ENCODE measurements around the gene STK16.

Gene STK16

GRCh38 chr2:219273937-219274336, 28.7 kb downstream of the STK16 start:
- H3K9me3 ChIP-seq (ENCODE audit: control insufficient read depth, insufficient read depth, low read length): no peaks in the 10 kb centered on the region
- no peak overlapping the region for H3K4me3 ChIP-seq (ENCODE audit: low read depth, low read length)
- no peaks in the 10 kb centered on the region for H3K36me3 ChIP-seq (ENCODE audit: control insufficient read depth, insufficient read depth, low read length)
- H3K9ac ChIP-seq (ENCODE audit: low read depth, low read length): no peak overlapping the region
- H3K4me1 ChIP-seq (ENCODE audit: control insufficient read depth, insufficient read depth, low read length): peaks cover 24% of the 10 kb centered on the region
- peak overlapping the region; percentile 81 for H3K27ac ChIP-seq (ENCODE audit: low read depth, low read length)
- H3K27me3 ChIP-seq (ENCODE audit: control insufficient read depth, insufficient read depth, low read length): peaks cover 4% of the 10 kb centered on the region; the same call in 1 of the 2 replicates

- peaks cover 24% of the 10 kb centered on the region for H3K4me1 ChIP-seq (ENCODE audit: control insufficient read depth, insufficient read depth, low read length)
- H3K27ac ChIP-seq (ENCODE audit: low read depth, low read length): peak overlapping the region; percentile 81
- H3K4me3 ChIP-seq (ENCODE audit: low read depth, low read length): no peak overlapping the region
- no peaks in the 10 kb centered on the region for H3K9me3 ChIP-seq (ENCODE audit: control insufficient read depth, insufficient read depth, low read length)
- no peak overlapping the region for H3K9ac ChIP-seq (ENCODE audit: low read depth, low read length)
- peaks cover 4% of the 10 kb centered on the region; the same call in 1 of the 2 replicates for H3K27me3 ChIP-seq (ENCODE audit: control insufficient read depth, insufficient read depth, low read length)
- H3K36me3 ChIP-seq (ENCODE audit: control insufficient read depth, insufficient read depth, low read length): no peaks in the 10 kb centered on the region
Observed at GRCh38 chr2:219274361-219274921, 29.2 kb downstream of the STK16 start.

- peaks cover 17% of the 10 kb centered on the region for H3K36me3 ChIP-seq (ENCODE audit: control insufficient read depth, insufficient read depth, low read length)
- H3K27me3 ChIP-seq (ENCODE audit: control insufficient read depth, insufficient read depth, low read length): no peaks in the 10 kb centered on the region
- H3K9ac ChIP-seq (ENCODE audit: low read depth, low read length): no peak overlapping the region
- peaks cover 29% of the 10 kb centered on the region for H3K4me1 ChIP-seq (ENCODE audit: control insufficient read depth, insufficient read depth, low read length)
- H3K9me3 ChIP-seq (ENCODE audit: control insufficient read depth, insufficient read depth, low read length): no peaks in the 10 kb centered on the region
- peak overlapping the region; percentile 58 for H3K4me3 ChIP-seq (ENCODE audit: low read depth, low read length)
- H3K27ac ChIP-seq (ENCODE audit: low read depth, low read length): peak overlapping the region; percentile 89
Observed at GRCh38 chr2:219277703-219278654, 32.7 kb downstream of the STK16 start.

- Histone ChIP-seq H3K4me3 (ENCODE audit: low read depth, low read length) (peak overlapping the region; percentile 58), H3K9me3 (ENCODE audit: control insufficient read depth, insufficient read depth, low read length) (no peaks in the 10 kb centered on the region), H3K4me1 (ENCODE audit: control insufficient read depth, insufficient read depth, low read length) (peaks cover 29% of the 10 kb centered on the region), H3K27ac (ENCODE audit: low read depth, low read length) (peak overlapping the region; percentile 89), H3K36me3 (ENCODE audit: control insufficient read depth, insufficient read depth, low read length) (peaks cover 24% of the 10 kb centered on the region), H3K27me3 (ENCODE audit: control insufficient read depth, insufficient read depth, low read length) (no peaks in the 10 kb centered on the region), H3K9ac (ENCODE audit: low read depth, low read length) (no peak overlapping the region)
Observed at GRCh38 chr2:219278655-219279150, 33.4 kb downstream of the STK16 start.

GRCh38 chr2:219279151-219279915, 34.1 kb downstream of the STK16 start, which contains the start of gene DNAJB2:
TSS of gene DNAJB2 (plus strand) at chr2:219279366. CDS start at chr2:219279834, 468 bp downstream.
- peak within 1 kb of the TSS; percentile 52 for H3K9ac ChIP-seq (ENCODE audit: low read depth, low read length)
- H3K27ac ChIP-seq (ENCODE audit: low read depth, low read length): peak within 1 kb of the TSS; percentile 89
- H3K4me1 ChIP-seq (ENCODE audit: control insufficient read depth, insufficient read depth, low read length): peaks cover 26% of the 10 kb centered on the region
- peak within 1 kb of the TSS; percentile 63 for H3K4me3 ChIP-seq (ENCODE audit: low read depth, low read length)
- H3K27me3 ChIP-seq (ENCODE audit: control insufficient read depth, insufficient read depth, low read length): no peaks in the 10 kb centered on the region
- H3K9me3 ChIP-seq (ENCODE audit: control insufficient read depth, insufficient read depth, low read length): no peaks in the 10 kb centered on the region
- peaks cover 24% of the 10 kb centered on the region for H3K36me3 ChIP-seq (ENCODE audit: control insufficient read depth, insufficient read depth, low read length)

- peak overlapping the region; percentile 89 for H3K27ac ChIP-seq (ENCODE audit: low read depth, low read length)
- peaks cover 29% of the 10 kb centered on the region for H3K36me3 ChIP-seq (ENCODE audit: control insufficient read depth, insufficient read depth, low read length)
- peak overlapping the region; percentile 52; the same call in 1 of the 2 replicates for H3K9ac ChIP-seq (ENCODE audit: low read depth, low read length)
- peak overlapping the region; percentile 63 for H3K4me3 ChIP-seq (ENCODE audit: low read depth, low read length)
- no peaks in the 10 kb centered on the region for H3K9me3 ChIP-seq (ENCODE audit: control insufficient read depth, insufficient read depth, low read length)
- no peaks in the 10 kb centered on the region for H3K27me3 ChIP-seq (ENCODE audit: control insufficient read depth, insufficient read depth, low read length)
- peaks cover 23% of the 10 kb centered on the region for H3K4me1 ChIP-seq (ENCODE audit: control insufficient read depth, insufficient read depth, low read length)
Observed at GRCh38 chr2:219279916-219280516, 34.7 kb downstream of the STK16 start.

GRCh38 chr2:219280651-219281050, 35.4 kb downstream of the STK16 start:
- no peak overlapping the region for H3K9ac ChIP-seq (ENCODE audit: low read depth, low read length)
- no peak overlapping the region for H3K27ac ChIP-seq (ENCODE audit: low read depth, low read length)
- no peaks in the 10 kb centered on the region for H3K9me3 ChIP-seq (ENCODE audit: control insufficient read depth, insufficient read depth, low read length)
- peaks cover 31% of the 10 kb centered on the region for H3K36me3 ChIP-seq (ENCODE audit: control insufficient read depth, insufficient read depth, low read length)
- no peaks in the 10 kb centered on the region for H3K27me3 ChIP-seq (ENCODE audit: control insufficient read depth, insufficient read depth, low read length)
- H3K4me1 ChIP-seq (ENCODE audit: control insufficient read depth, insufficient read depth, low read length): peaks cover 25% of the 10 kb centered on the region
- H3K4me3 ChIP-seq (ENCODE audit: low read depth, low read length): no peak overlapping the region

GRCh38 chr2:219281588-219281987, 36.3 kb downstream of the STK16 start:
- peaks cover 31% of the 10 kb centered on the region for H3K36me3 ChIP-seq (ENCODE audit: control insufficient read depth, insufficient read depth, low read length)
- no peak overlapping the region for H3K4me3 ChIP-seq (ENCODE audit: low read depth, low read length)
- no peaks in the 10 kb centered on the region for H3K9me3 ChIP-seq (ENCODE audit: control insufficient read depth, insufficient read depth, low read length)
- H3K4me1 ChIP-seq (ENCODE audit: control insufficient read depth, insufficient read depth, low read length): peaks cover 30% of the 10 kb centered on the region
- no peak overlapping the region for H3K9ac ChIP-seq (ENCODE audit: low read depth, low read length)
- H3K27ac ChIP-seq (ENCODE audit: low read depth, low read length): no peak overlapping the region
- no peaks in the 10 kb centered on the region for H3K27me3 ChIP-seq (ENCODE audit: control insufficient read depth, insufficient read depth, low read length)

GRCh38 chr2:219282375-219282774, 37.1 kb downstream of the STK16 start:
- no peak overlapping the region for H3K27ac ChIP-seq (ENCODE audit: low read depth, low read length)
- H3K9me3 ChIP-seq (ENCODE audit: control insufficient read depth, insufficient read depth, low read length): no peaks in the 10 kb centered on the region
- no peak overlapping the region for H3K9ac ChIP-seq (ENCODE audit: low read depth, low read length)
- no peaks in the 10 kb centered on the region for H3K27me3 ChIP-seq (ENCODE audit: control insufficient read depth, insufficient read depth, low read length)
- peaks cover 31% of the 10 kb centered on the region for H3K36me3 ChIP-seq (ENCODE audit: control insufficient read depth, insufficient read depth, low read length)
- no peak overlapping the region for H3K4me3 ChIP-seq (ENCODE audit: low read depth, low read length)
- H3K4me1 ChIP-seq (ENCODE audit: control insufficient read depth, insufficient read depth, low read length): peaks cover 25% of the 10 kb centered on the region

- Histone ChIP-seq H3K9me3 (ENCODE audit: control insufficient read depth, insufficient read depth, low read length) (no peaks in the 10 kb centered on the region), H3K36me3 (ENCODE audit: control insufficient read depth, insufficient read depth, low read length) (peaks cover 31% of the 10 kb centered on the region), H3K27me3 (ENCODE audit: control insufficient read depth, insufficient read depth, low read length) (no peaks in the 10 kb centered on the region), H3K4me3 (ENCODE audit: low read depth, low read length) (no peak overlapping the region), H3K9ac (ENCODE audit: low read depth, low read length) (no peak overlapping the region), H3K27ac (ENCODE audit: low read depth, low read length) (no peak overlapping the region), H3K4me1 (ENCODE audit: control insufficient read depth, insufficient read depth, low read length) (peaks cover 19% of the 10 kb centered on the region)
Observed at GRCh38 chr2:219282943-219283581, 37.8 kb downstream of the STK16 start.
